HCT116 (cell line): ENCODE measurements around the gene ITGBL1. TPM values are rescaled to one million over a fixed set of nuclear protein-coding genes. Genes with fewer than 3 reads are reported as not detected.

Experiments
- ATAC-seq: fragments of 200-7000 bp; cut with Tn5 transposase; 2 replicates; pipeline ENCODE4 v1.9.1; 2020; ENCODE audit warnings: mild to moderate bottlenecking, moderate library complexity
- BruUV-seq: library from RNA; stranded (reverse); fragments of 400-500 nt; replicated peaks from 2 replicates; lab custom pipeline; 2021; lab: Mats Ljungman, UMichigan
- CTCF ChIA-PET: fragments of 300-600 bp; sonication (Branson Sonifier 250); formaldehyde crosslinking; loops from one replicate; lab custom pipeline; 2021; ENCODE audit warnings: antibody characterized with exemption; lab: Charles Lee
- POLR2A ChIA-PET: fragments of 300-600, 350-600 bp; sonication (Branson Sonifier 250); formaldehyde crosslinking; loops from one replicate; lab custom pipeline; 2021; ENCODE audit warnings: antibody characterized with exemption; lab: Charles Lee
- RAD21 ChIA-PET, 2 experiments: fragments of 300-600 bp; sonication (Branson Sonifier 250); formaldehyde crosslinking; loops; one replicate each; lab custom pipeline; 2023; ENCODE audit warnings: low total read pairs in 2 of 2; ENCODE audit not compliant: uncharacterized antibody in 2 of 2, unreplicated experiment in 2 of 2, low non-redundant PET in 1 of 2; lab: Charles Lee
- DNase-seq: peaks from one replicate; pipeline ENCODE4 v3.0.0-alpha.2; 2010; ENCODE audit warnings: low read depth, low spot score
- H2AFZ ChIP-seq: fragments of 200-600 bp; shearing (Covaris generic), sonication (generic); 2 replicates; pipeline ENCODE4 v1.6.1; 2017; ENCODE audit warnings: low read depth, mixed run types, mixed read lengths, antibody characterized with exemption, low read length; ENCODE audit not compliant: poor library complexity, severe bottlenecking
- H3K27ac ChIP-seq: 2 replicates; pipeline ENCODE4 v1.5.1; 2012; ENCODE audit warnings: low read depth, low read length
- H3K27me3 ChIP-seq: fragments of 200-600 bp; sonication (generic); 2 replicates; pipeline ENCODE4 v1.6.1; 2016; ENCODE audit warnings: mixed run types, low read length, mixed read lengths; ENCODE audit not compliant: insufficient read depth
- H3K36me3 ChIP-seq, 2 experiments: fragments of 200-500 bp in 1 of 2; fragments of 200-600 bp in 1 of 2; sonication (Bioruptor generic) in 1 of 2; sonication (generic) in 1 of 2; 2 replicates each; pipeline versions ENCODE4 v1.5.1 to v1.6.1; 2014 to 2016; ENCODE audit warnings: low read length in 2 of 2, inconsistent platforms in 1 of 2, mixed read lengths in 1 of 2, mixed run types in 1 of 2; ENCODE audit not compliant: insufficient read depth in 2 of 2, control insufficient read depth in 1 of 2
- H3K4me1 ChIP-seq, 2 experiments: fragments of 200-600 bp in 1 of 2; sonication (generic) in 1 of 2; 2 replicates each; pipeline versions ENCODE4 v1.5.1 to v1.6.1; 2012 to 2017; ENCODE audit warnings: low read length in 2 of 2, inconsistent platforms in 1 of 2, mild to moderate bottlenecking in 1 of 2, mixed read lengths in 1 of 2, mixed run types in 1 of 2, moderate library complexity in 1 of 2; ENCODE audit not compliant: insufficient read depth in 2 of 2, control insufficient read depth in 1 of 2
- H3K4me2 ChIP-seq: fragments of 200-600 bp; sonication (generic); 2 replicates; pipeline ENCODE4 v1.6.1; 2017; ENCODE audit warnings: mixed run types, low read length, mixed read lengths
- H3K4me3 ChIP-seq, 2 experiments: fragments of 200-600 bp in 1 of 2; sonication (generic) in 1 of 2; replicated peaks in 1 of 2; 2 replicates each; pipeline ENCODE4 v1.5.1; 2011 to 2016; ENCODE audit warnings: low read length in 2 of 2, control low read depth in 1 of 2, low read depth in 1 of 2, mild to moderate bottlenecking in 1 of 2, mixed read lengths in 1 of 2, mixed run types in 1 of 2
- H3K79me2 ChIP-seq: fragments of 200-600 bp; sonication (generic); 2 replicates; pipeline ENCODE4 v1.6.1; 2017; ENCODE audit warnings: mild to moderate bottlenecking, mixed run types, low read length, moderate library complexity, mixed read lengths; ENCODE audit not compliant: insufficient read depth
- H3K9ac ChIP-seq: fragments of 200-600 bp; sonication (generic); 2 replicates; pipeline ENCODE4 v1.6.1; 2016; ENCODE audit warnings: low read length, mixed read lengths
- H3K9me2 ChIP-seq: fragments of 200-600 bp; sonication (generic), shearing (Covaris generic); 2 replicates; pipeline ENCODE4 v1.6.1; 2017; ENCODE audit warnings: mixed run types, mild to moderate bottlenecking, moderate library complexity; ENCODE audit not compliant: insufficient read depth
- H3K9me3 ChIP-seq, 2 experiments: fragments of 200-500 bp in 1 of 2; fragments of 200-600 bp in 1 of 2; sonication (Bioruptor generic) in 1 of 2; sonication (generic) in 1 of 2; 2 replicates each; pipeline ENCODE4 v1.6.1; 2014 to 2017; ENCODE audit warnings: low read length in 2 of 2, mixed read lengths in 2 of 2, inconsistent platforms in 1 of 2, low read depth in 1 of 2, mild to moderate bottlenecking in 1 of 2, mixed run types in 1 of 2, moderate library complexity in 1 of 2; ENCODE audit not compliant: control insufficient read depth in 1 of 2, insufficient read depth in 1 of 2
- H4K20me1 ChIP-seq: fragments of 200-600 bp; sonication (generic), shearing (Covaris generic); 2 replicates; pipeline ENCODE4 v1.6.1; 2017; ENCODE audit warnings: mixed run types, mild to moderate bottlenecking, moderate library complexity; ENCODE audit not compliant: insufficient read depth
- CEBPB ChIP-seq: IDR thresholded peaks from 2 replicates; pipeline ENCODE4 v1.6.1; 2012; ENCODE audit warnings: low read depth
- JUND ChIP-seq: IDR thresholded peaks from 2 replicates; pipeline ENCODE4 v1.6.1; 2012
- POLR2AphosphoS5 ChIP-seq: IDR thresholded peaks from 2 replicates; pipeline ENCODE4 v1.6.1; 2011; ENCODE audit warnings: mild to moderate bottlenecking, low read depth, low read length, moderate library complexity
- SIN3A ChIP-seq: IDR thresholded peaks from 2 replicates; pipeline ENCODE4 v1.6.1; 2012; ENCODE audit warnings: low read depth
- SRF ChIP-seq: IDR thresholded peaks from 2 replicates; pipeline ENCODE4 v1.6.1; 2012; ENCODE audit warnings: low read depth
- TCF7L2 ChIP-seq: IDR thresholded peaks from 2 replicates; pipeline ENCODE4 v1.7.0; 2011; ENCODE audit warnings: borderline replicate concordance, inconsistent platforms; ENCODE audit not compliant: insufficient read depth, insufficient read length; ENCODE audit errors: extremely low read depth
- YY1 ChIP-seq: IDR thresholded peaks from 2 replicates; pipeline ENCODE4 v1.6.1; 2011; ENCODE audit warnings: low read length, low read depth, moderate library complexity, mild to moderate bottlenecking; ENCODE audit not compliant: insufficient replicate concordance; ENCODE audit errors: extremely low read depth
- ZFX ChIP-seq: fragments of 450-650 bp; IDR thresholded peaks from 2 replicates; pipeline ENCODE4 v1.6.1; 2017
- intact Hi-C: fragments of 100-400 bp; cut with micrococcal nuclease; formaldehyde crosslinking; loops from 2 replicates; pipeline ENCODE4 v1.10.0; 2022
- total RNA-seq: library from RNA; stranded (reverse); gene quantifications from one replicate; pipeline ENCODE4 v1.2.1, GENCODE V29; 2021; ENCODE audit not compliant: unreplicated experiment
- TF ChIP-seq, protein P1 (sequence below): IDR thresholded peaks from 2 replicates; pipeline ENCODE4 v1.6.1; 2012; ENCODE audit warnings: low read depth
- TF ChIP-seq, protein P2 (sequence below): IDR thresholded peaks from 2 replicates; pipeline ENCODE4 v1.6.1; 2012
- TF ChIP-seq, protein P3 (sequence below): IDR thresholded peaks from 2 replicates; pipeline ENCODE4 v1.6.1; 2011; ENCODE audit warnings: mild to moderate bottlenecking, low read length, moderate library complexity; ENCODE audit not compliant: insufficient replicate concordance; ENCODE audit errors: extremely low read depth
- TF ChIP-seq, protein P4 (sequence below): IDR thresholded peaks from 2 replicates; pipeline ENCODE4 v1.6.1; 2012

Gene ITGBL1
- total RNA-seq, 1 experiment from 2014 or later, result 0.66 TPM

GRCh38 chr13:101454767-101455166, 2.3 kb downstream of the ITGBL1 start:
- Histone ChIP-seq H3K27me3 (no peaks in the 10 kb centered on the region), H3K79me2 (no peaks in the 10 kb centered on the region), H3K9me2 (no peaks in the 10 kb centered on the region), H4K20me1 (no peaks in the 10 kb centered on the region), H3K9ac (no peak overlapping the region), H3K36me3 (no peaks in the 10 kb centered on the region), H3K27ac (peak overlapping the region; percentile 2; the same call in 1 of the 2 replicates), H3K9me3 (peaks cover 0 to 3% of the 10 kb centered on the region in 2 experiments; a peak in 2 of 4 replicates), H3K4me1 (peaks cover 15 to 30% of the 10 kb centered on the region in 2 experiments), H3K4me2 (peak overlapping the region; percentile 13), H3K4me3 (no peak overlapping the region), H2AFZ (no peak overlapping the region)
- intact Hi-C loops, result no loop called here
- TF ChIP-seq SRF (no peak), CEBPB (no peak), SIN3A (no peak), JUND (no peak), YY1 (no peak)
- RAD21 ChIA-PET, result no interaction called here
- POLR2A ChIA-PET, result no interaction called here
- no peak for DNase-seq
- BruUV-seq, result no TSS peak
- ATAC-seq, result no peak
- CTCF ChIA-PET, result no interaction called here

GRCh38 chr13:101455863-101456262, 3.4 kb downstream of the ITGBL1 start:
- TF ChIP-seq, protein P1, sequence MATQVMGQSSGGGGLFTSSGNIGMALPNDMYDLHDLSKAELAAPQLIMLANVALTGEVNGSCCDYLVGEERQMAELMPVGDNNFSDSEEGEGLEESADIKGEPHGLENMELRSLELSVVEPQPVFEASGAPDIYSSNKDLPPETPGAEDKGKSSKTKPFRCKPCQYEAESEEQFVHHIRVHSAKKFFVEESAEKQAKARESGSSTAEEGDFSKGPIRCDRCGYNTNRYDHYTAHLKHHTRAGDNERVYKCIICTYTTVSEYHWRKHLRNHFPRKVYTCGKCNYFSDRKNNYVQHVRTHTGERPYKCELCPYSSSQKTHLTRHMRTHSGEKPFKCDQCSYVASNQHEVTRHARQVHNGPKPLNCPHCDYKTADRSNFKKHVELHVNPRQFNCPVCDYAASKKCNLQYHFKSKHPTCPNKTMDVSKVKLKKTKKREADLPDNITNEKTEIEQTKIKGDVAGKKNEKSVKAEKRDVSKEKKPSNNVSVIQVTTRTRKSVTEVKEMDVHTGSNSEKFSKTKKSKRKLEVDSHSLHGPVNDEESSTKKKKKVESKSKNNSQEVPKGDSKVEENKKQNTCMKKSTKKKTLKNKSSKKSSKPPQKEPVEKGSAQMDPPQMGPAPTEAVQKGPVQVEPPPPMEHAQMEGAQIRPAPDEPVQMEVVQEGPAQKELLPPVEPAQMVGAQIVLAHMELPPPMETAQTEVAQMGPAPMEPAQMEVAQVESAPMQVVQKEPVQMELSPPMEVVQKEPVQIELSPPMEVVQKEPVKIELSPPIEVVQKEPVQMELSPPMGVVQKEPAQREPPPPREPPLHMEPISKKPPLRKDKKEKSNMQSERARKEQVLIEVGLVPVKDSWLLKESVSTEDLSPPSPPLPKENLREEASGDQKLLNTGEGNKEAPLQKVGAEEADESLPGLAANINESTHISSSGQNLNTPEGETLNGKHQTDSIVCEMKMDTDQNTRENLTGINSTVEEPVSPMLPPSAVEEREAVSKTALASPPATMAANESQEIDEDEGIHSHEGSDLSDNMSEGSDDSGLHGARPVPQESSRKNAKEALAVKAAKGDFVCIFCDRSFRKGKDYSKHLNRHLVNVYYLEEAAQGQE, result no peak
- TF ChIP-seq POLR2AphosphoS5, result no peak
- no peak for TF ChIP-seq ZFX
- TF ChIP-seq, protein P2, sequence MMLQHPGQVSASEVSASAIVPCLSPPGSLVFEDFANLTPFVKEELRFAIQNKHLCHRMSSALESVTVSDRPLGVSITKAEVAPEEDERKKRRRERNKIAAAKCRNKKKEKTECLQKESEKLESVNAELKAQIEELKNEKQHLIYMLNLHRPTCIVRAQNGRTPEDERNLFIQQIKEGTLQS, result no peak
- TF ChIP-seq, protein P3, sequence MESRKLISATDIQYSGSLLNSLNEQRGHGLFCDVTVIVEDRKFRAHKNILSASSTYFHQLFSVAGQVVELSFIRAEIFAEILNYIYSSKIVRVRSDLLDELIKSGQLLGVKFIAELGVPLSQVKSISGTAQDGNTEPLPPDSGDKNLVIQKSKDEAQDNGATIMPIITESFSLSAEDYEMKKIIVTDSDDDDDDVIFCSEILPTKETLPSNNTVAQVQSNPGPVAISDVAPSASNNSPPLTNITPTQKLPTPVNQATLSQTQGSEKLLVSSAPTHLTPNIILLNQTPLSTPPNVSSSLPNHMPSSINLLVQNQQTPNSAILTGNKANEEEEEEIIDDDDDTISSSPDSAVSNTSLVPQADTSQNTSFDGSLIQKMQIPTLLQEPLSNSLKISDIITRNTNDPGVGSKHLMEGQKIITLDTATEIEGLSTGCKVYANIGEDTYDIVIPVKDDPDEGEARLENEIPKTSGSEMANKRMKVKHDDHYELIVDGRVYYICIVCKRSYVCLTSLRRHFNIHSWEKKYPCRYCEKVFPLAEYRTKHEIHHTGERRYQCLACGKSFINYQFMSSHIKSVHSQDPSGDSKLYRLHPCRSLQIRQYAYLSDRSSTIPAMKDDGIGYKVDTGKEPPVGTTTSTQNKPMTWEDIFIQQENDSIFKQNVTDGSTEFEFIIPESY, result no peak
- no peak for TF ChIP-seq SIN3A
- TF ChIP-seq, protein P4, sequence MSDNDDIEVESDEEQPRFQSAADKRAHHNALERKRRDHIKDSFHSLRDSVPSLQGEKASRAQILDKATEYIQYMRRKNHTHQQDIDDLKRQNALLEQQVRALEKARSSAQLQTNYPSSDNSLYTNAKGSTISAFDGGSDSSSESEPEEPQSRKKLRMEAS, result no peak
- no peak for TF ChIP-seq TCF7L2
- TF ChIP-seq SRF, result no peak
- TF ChIP-seq, all 23 proteins: peak for 0
- H2AFZ ChIP-seq, result no peak overlapping the region
- no peaks in the 10 kb centered on the region for H3K79me2 ChIP-seq
- peak overlapping the region; percentile 32 for H3K4me2 ChIP-seq
- H3K36me3 ChIP-seq, result no peaks in the 10 kb centered on the region
- BruUV-seq, result no TSS peak
- CTCF ChIA-PET, result no interaction called here
- H4K20me1 ChIP-seq, result no peaks in the 10 kb centered on the region
- POLR2A ChIA-PET, result no interaction called here
- peaks cover 0 to 10% of the 10 kb centered on the region in 2 experiments; a peak in 2 of 4 replicates for H3K9me3 ChIP-seq
- peak; percentile 49; the same call in 1 of the 2 replicates for ATAC-seq
- H3K4me3 ChIP-seq, result no peak overlapping the region
- H3K9ac ChIP-seq, result no peak overlapping the region
- DNase-seq, result no peak
- intact Hi-C loops, result no loop called here
- RAD21 ChIA-PET, result no interaction called here
- H3K4me1 ChIP-seq, result peaks cover 15 to 24% of the 10 kb centered on the region in 2 experiments
- H3K27me3 ChIP-seq, result no peaks in the 10 kb centered on the region
- no peaks in the 10 kb centered on the region for H3K9me2 ChIP-seq
- H3K27ac ChIP-seq, result peak overlapping the region; percentile 53; the same call in 1 of the 2 replicates
